ENCODE results near the gene HEXIM2. TPM values are rescaled to one million over a fixed set of nuclear protein-coding genes. Genes with fewer than 3 reads are reported as not detected.
A peak's percentile ranks its signal among the peaks of the same experiment; 100 is the strongest.

HEXIM2 gene
- total and polyA plus RNA-seq, 2 of the 13 experiments (the other 11 are each of a cell fraction or from before 2014, with no cell fraction given): 27.1 to 32.4 TPM

GRCh38 chr17:45200701-45201100 lies 39.0 kb downstream of the HEXIM2 start (continued):
- TF ChIP-seq ZNF142 (CRISPR knock-in tag; IDR thresholded peaks at IDR 0.05) (no peak), ZNF749 (CRISPR knock-in tag; IDR thresholded peaks at IDR 0.05; ENCODE audit: borderline replicate concordance) (no peak), ZFP37 (CRISPR knock-in tag; IDR thresholded peaks at IDR 0.05; ENCODE audit: borderline replicate concordance) (0 out of 2 replicates have a peak, but pooled peaks have one; percentile 31), NFIC (IDR thresholded peaks at IDR 0.05; ENCODE audit: low read length) (no peak), ZNF318 (CRISPR knock-in tag; IDR thresholded peaks at IDR 0.05) (no peak), CENPX (CRISPR knock-in tag; IDR thresholded peaks at IDR 0.05) (no peak), RARA (CRISPR knock-in tag; IDR thresholded peaks at IDR 0.05) (peak; percentile 58), ZNF552 (CRISPR knock-in tag; IDR thresholded peaks at IDR 0.05; ENCODE audit: borderline replicate concordance) (no peak), PHF20 (CRISPR knock-in tag; IDR thresholded peaks at IDR 0.05) (no peak), KMT2B (CRISPR knock-in tag; IDR thresholded peaks at IDR 0.05) (no peak), STAG1 (CRISPR knock-in tag; IDR thresholded peaks at IDR 0.05) (no peak), HDAC2 (CRISPR knock-in tag; IDR thresholded peaks at IDR 0.05) (peak; percentile 49; the same call in 1 of the 2 replicates), ISX (CRISPR knock-in tag; conservative IDR thresholded peaks at IDR 0.05) (no peak), ZNF724P (CRISPR knock-in tag; IDR thresholded peaks at IDR 0.05; ENCODE audit: borderline replicate concordance) (no peak), ZNF660 (CRISPR knock-in tag; IDR thresholded peaks at IDR 0.05; ENCODE audit: borderline replicate concordance, low read depth) (no peak), NFE2L1 (CRISPR knock-in tag; IDR thresholded peaks at IDR 0.05; ENCODE audit: borderline replicate concordance) (no peak), EP300 (IDR thresholded peaks at IDR 0.05; ENCODE audit: low read depth in 2 of 2, low read length in 2 of 2) (peak in 1 of 2 experiments; percentile 81; a peak in 1 of 4 replicates), EP300 (CRISPR knock-in tag; IDR thresholded peaks at IDR 0.05; ENCODE audit: borderline replicate concordance) (no peak)
